ENCODE data around the gene SLCO1A2.

DNA sequence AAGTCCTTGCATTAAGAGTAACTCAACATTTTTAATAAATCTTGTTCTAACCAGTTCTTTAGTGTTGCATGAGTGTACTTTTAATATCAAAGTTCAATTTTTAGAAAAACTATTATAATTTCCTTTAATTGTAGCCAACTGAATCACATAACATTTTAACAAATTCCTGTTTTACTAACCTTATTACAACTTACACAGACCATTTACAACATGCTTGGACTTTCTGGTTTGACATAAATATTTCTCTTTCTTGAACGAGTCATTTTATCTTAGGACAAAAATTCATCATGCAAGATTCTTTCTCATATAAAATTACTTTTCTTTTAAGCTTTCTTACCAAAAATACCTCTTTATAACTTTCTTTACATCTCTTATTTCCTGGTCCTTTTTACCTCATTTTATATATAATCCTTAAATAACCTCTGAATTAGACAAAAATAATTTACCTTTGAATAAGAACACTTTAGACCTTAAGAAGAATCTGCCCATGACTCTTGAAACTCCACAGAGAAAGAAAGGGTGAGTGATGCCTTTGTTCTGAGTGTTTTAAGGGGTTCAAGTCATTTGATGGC lies 3.9 kb downstream of the SLCO1A2 start:
- TF ChIP-seq, protein P1, sequence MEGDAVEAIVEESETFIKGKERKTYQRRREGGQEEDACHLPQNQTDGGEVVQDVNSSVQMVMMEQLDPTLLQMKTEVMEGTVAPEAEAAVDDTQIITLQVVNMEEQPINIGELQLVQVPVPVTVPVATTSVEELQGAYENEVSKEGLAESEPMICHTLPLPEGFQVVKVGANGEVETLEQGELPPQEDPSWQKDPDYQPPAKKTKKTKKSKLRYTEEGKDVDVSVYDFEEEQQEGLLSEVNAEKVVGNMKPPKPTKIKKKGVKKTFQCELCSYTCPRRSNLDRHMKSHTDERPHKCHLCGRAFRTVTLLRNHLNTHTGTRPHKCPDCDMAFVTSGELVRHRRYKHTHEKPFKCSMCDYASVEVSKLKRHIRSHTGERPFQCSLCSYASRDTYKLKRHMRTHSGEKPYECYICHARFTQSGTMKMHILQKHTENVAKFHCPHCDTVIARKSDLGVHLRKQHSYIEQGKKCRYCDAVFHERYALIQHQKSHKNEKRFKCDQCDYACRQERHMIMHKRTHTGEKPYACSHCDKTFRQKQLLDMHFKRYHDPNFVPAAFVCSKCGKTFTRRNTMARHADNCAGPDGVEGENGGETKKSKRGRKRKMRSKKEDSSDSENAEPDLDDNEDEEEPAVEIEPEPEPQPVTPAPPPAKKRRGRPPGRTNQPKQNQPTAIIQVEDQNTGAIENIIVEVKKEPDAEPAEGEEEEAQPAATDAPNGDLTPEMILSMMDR (IDR thresholded peaks at IDR 0.05), result no peak
- no peak for TF ChIP-seq POLR2A (IDR thresholded peaks at IDR 0.05)

Measured in transverse colon (tissue), 3 donors.